Urothelium cell line (cell line): Measurements from ENCODE around the gene ADGRV1.

Experiments
- DNase-seq: peaks from one replicate; pipeline ENCODE4 v3.0.0; 2011; ENCODE audit warnings: low spot score, mixed read lengths
- FAIRE-seq: peaks from 2 replicates; lab custom pipeline; 2011; peaks lifted over from hg19 to GRCh38; lab: Jason Lieb, UNC

The ADGRV1 gene

DNA sequence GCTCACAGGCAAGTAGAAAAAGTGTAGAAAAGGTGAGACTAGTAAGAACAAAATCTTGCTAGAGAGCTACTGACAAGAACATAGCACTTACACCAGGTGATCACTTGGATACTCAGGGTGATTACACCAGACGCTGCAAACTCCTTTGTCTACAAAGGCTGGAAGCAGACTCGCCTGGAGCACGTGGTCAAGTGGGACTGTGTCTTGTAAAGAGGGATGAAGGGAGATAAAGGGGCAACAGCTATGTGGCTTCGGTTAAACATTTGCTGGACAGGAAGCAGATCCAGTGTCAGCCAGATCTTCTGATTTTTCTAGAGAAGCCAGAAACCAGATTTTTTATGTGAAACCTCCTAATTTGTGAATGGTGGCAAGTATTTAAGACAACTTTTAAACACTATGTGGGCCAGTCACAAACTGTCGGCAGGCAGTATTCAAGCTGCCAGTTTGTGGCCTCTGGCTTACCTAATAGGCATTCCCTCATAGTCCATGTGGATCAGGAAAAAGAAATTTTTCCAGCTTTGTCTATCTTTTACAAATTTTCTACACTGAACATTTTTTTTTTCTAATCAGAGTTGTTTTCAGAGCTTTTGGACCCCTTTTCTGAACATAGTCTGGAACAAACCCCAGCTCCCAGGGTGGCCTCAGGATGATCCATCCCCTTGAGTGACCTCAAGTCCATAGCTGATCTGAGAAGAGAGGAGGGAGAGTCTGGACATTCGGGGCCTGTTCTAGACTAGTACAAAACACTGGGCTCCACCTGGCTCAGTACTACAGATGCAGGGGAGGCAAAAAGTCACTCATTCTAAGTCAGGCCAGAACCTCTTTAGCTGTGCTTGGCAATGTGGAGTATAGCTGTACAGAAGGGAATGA lies 561.6 kb downstream of the ADGRV1 start:
- no peak for FAIRE-seq
- no peak for DNase-seq

DNA sequence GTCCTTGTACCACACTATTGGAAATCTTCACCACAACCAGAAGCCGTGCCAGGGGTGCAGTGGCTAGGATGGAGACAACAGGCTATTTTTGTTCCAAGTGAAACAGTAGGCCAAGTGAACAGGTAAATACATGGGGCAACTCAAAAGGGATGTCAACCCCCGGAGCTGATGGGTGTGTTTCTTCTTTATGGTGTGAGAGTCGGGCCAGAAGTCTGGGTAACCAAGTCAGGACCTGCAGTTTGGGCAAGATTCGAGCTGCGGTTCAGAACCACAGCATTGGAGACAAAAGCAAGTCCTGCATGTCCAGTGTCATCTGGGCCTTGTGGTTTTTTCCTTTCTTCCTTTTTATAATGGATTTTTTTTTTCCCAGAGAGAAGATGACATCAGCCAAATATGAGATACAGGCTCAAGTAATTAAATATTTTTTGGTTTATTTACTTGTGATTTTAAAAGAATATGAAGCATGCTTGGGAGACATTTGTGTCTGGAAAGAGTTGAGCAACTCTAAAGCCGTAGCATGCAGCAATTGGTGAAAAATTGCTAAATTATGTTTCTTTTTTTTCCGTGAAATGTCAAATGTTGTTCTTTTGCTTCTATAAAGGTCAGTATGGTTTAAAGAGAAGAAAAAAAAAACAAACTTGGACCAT lies 562.9 kb downstream of the ADGRV1 start:
- DNase-seq (no peak), FAIRE-seq (no peak)

DNA sequence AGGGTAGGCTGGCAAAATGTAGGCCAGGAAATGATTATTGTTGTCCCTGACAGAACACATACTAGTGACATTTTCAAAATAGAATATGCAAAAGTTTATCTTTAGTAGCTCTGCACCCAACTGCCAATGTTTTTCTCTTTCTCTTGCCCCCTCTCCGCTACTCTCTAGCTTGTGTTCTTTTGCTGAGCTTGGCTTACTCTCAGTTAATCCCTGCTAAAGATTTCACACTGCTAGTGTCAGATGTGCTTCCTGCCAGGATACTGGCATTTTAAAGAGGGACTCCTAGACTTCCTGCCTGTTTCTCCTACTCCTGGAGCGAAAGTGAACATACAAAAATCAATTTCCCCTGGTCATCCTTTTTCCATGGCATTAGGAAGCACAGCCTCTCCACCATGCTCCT lies 564.1 kb downstream of the ADGRV1 start:
- FAIRE-seq (no peak), DNase-seq (no peak)

DNA sequence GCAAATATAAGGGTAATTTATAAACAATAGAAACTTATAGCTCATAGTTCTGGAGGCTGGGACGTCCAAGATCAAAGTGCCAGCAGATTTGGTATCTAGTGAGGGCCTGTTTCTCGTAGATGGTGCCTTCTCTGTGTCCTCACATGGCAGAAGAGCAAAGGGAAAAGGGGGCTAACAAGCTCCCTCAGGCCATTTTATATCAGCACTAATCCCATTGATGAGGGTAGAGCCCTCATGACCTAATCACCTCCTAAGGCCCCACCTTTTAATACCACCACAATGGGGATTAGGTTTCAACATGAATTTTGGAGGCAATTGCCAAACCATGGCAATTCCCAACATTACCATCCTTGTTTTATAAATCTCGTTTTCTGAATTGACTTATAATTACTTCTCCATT lies 564.7 kb downstream of the ADGRV1 start:
- DNase-seq (no peak), FAIRE-seq (no peak)

DNA sequence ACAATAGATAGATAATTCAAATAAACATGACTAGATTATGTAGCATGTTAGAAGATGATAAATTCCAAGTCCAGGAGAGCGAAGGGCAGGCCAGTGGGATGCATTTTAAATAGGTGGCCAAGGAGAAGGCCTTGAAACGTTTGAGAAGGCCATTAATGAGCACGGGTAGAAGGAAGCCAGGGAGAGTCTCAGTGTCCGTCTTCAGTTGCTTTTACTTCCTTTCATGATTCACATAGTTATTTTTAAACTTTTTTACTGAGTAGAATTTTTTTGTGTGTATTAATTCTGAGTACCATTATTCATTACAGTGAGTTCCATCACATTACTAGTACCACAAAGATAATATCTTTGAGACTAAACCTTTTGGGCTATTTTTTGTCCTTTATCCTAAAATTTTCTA lies 565.3 kb downstream of the ADGRV1 start:
- DNase-seq (no peak), FAIRE-seq (no peak)

DNA sequence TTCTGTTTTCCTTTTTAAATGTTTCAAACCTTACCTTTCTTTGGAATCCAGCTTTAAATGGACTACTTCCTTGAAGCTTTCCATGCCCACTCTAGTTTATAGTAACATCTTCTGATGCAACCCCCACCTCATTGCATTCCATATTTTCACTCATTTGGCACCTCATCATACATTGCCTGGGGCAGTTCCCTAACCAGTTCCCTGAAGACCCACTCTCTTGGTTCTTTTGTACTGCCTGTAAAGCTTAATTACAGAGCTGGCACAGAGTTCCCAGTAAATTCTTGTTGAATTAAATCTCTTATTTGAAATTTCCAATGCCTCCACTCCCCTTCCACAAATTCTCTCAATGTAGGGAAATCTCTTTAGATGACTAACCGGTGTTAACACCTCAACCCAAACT lies 567.3 kb downstream of the ADGRV1 start:
- DNase-seq (no peak), FAIRE-seq (no peak)

DNA sequence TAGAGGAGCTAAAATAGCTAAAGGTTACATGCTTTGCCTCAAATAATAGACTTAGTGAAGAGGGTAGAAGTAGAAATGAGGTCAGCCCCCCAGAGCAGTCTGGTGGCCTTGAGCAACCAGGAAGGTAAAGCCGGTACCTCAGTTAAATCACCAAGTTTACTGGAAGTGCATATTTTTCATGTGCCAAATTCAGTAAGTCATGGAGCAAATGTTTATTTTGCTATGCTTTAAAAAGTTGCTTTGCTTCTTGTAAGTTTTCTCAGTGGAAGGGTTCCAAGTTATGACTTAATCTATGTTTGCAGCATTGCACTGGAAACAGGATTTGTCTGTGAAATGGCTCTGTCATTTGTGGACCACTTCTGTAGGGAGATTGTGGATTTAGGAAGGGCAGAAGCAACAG lies 567.9 kb downstream of the ADGRV1 start:
- FAIRE-seq, result no peak
- DNase-seq, result no peak

DNA sequence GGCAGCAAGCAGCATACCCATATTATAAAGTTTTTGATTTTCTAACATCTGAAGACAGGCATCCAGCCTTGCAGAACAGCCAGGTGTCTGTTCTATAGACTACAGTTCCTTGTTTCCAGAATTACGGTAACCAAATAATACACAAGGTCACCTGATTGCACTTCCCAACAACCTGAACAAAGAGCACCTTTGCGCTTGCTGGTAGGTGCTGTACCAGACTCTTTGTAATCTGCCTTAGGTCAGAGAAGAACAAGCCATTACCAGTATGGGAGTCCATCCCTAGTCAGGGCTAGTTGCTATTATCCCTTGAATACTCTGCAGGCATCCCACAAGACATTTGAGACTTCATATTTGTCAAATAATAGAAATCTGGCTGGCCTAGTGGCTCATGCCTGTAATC lies 568.3 kb downstream of the ADGRV1 start:
- no peak for FAIRE-seq

DNA sequence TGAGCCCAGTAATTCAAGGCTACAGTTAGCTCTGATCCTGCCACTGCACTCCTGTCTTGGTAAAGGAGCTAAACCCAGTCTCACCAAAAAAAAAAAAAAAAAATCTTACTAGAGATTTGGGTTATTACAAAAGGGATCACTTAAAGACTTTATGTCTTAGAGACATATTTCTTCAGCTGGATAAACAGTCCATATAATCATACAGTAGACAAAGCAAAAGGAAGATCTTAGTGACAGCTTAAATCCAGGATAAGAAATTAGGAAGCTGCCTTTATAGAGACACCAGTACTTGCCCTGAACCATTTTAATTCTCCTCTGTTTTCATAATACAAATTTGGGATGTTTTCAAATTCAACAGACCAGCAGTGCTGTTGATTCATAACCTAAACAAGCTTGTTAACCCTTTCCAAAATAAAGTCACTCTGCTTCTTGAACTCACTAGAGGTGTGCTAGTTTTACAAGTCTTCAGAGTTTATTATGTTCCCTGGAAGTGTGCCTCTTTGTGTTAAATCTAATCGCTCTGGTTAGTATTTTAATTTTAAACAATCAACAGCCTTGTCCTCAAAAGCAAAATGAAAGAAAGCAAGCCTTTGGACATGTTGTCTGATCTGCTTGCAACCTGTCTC lies 569.0 kb downstream of the ADGRV1 start:
- no peak for DNase-seq

More for the DNA sequence above, 568.3 kb downstream of the ADGRV1 start:
- no peak for DNase-seq

DNA sequence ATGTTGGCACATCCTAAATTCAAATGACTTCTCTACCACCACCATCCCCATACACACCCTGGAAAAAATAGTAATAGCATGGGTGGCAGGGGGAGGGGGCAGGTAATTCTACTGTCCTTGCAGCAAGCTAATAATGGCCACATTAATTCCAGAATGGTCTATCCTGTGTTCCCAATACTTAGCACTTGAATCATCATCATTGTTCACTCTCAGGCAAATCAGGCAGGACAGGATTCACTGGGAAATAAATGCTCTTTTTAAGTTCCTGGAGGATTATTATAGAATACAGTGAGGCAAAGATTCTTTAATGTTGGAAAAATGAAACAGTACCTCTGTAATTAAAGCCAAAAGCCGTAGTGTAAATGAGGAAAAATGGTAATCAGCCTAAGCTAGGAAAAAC lies 570.0 kb downstream of the ADGRV1 start:
- no peak for DNase-seq
- no peak for FAIRE-seq

More for the DNA sequence above, 569.0 kb downstream of the ADGRV1 start:
- no peak for FAIRE-seq

DNA sequence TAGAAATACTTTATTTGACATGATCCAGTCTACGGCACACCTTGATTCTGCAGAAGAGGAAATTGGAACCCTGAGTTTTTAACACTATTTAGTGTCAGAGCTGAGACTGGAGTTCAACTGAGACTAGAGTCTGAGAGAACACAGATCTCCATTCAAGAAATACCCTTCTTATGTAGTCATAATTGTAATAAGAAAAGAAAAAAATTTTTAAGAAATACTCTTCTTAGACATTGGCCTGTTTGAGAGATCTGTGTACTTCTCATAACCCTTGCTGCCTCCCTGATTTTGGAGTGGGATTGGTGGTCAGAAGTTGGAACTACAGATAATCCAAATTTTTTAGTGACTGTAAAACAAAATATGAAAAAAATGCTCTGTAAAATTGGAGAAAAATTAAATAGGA lies 571.2 kb downstream of the ADGRV1 start:
- DNase-seq (no peak), FAIRE-seq (no peak)

DNA sequence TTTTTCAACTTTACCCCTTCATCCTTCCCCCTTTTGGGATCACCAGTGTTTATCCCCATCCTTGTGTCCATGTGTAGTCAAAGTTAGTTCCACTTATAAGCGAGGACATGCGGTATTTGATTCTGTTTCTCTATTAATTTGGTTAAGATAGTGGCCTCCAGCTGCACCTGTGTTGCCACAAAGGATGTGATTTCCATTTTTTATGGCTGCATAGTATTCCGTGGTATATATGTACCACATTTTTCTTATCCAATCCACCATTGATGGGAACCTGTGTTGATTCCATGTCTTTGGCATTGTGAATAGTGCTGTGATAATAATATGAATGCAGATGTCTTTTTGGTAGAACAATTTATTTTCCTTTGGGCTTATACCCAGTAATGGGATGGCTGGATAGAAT lies 572.2 kb downstream of the ADGRV1 start:
- no peak for DNase-seq
- FAIRE-seq, result no peak

DNA sequence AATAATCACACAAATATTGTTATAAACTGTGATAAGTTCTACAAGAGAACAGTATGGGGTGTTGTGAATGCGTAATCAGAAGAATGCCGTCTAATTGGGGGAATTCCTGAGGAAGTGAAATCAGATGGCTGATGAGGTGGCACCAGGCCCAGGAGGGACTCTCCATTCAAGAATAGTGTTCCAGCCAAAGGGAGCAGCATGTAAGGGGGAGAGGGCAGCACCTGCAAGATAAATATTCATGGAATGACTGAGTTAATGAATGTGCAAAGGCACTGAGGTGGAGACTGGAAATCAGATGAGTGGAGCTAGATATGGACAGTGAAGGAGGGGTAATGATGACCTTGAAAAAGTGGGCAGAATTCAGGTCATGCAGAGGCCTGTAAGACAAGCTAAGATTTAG lies 574.0 kb downstream of the ADGRV1 start:
- FAIRE-seq, result no peak
- DNase-seq, result no peak

DNA sequence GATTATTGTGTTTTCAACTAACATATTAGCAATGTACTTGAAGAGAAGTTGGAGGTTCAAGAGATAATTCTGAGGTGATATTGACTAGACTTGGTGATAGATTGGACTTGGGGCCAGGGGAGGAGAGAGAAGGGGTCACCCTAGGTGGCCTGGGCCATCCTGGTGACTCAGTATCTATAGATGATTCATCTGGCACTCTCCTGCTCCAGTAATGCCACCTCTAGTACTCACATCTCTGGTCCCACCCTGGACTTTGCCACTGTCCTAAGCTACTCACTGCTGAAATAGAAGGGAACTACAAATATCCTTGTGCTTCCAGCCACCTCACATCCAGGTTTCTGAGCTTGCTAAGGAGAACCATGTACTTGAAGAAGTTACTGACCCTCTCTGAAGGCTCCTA lies 574.6 kb downstream of the ADGRV1 start:
- no peak for DNase-seq
- no peak for FAIRE-seq

DNA sequence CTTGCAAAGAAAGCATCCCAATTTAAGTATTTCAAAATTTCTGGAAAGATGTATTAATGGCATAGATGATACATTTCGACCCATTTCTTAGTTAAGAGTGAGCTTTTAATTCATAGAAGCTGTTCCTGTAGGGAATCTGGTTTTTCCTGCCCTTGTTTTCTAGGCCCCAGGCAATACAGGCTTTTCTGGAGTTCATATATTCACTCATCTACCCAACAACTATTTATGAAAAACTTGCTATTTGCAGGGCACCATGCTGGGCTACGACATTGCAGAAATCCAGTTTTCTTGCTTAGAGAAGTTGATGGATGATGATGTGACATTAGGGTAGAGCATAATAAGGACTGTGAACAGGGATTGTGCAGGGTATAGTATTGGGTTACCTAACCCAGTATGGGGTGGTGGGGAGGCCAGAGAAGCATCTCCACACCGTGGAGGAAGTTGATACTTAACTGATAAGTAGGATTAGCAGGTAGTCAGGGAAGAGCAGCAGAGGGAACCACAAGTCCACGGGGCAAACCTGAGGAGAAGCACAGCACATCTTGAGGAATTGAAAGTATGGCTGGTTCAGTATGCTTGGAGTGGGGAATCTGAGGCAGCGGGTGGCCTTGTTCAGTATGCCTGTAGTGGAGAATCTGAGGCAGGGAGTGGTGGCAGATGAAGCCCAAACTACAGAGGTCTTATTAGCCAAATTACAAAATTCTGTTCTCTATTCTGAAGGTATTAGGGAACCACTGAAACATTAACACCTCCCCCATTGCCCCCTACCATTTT lies 577.1 kb downstream of the ADGRV1 start:
- peak; percentile 16 for DNase-seq
- no peak for FAIRE-seq

DNA sequence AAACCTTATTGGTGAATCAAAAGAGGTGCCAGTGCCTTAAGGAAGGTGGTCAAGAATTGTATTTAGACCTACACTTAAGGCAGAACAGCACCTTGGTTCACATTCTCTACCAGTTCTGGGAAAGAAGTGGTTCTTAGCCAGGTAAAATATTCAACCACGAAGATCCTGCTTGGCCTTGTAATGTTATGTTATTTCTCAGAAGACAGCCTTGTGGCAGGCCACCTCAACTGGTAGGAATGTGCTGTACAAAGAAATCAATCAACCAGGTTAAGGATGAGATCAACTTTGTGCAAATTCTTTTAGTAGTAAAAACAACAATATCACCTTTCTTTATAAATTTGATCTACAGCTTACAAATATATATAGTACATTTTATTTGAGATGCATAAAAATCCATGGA lies 577.7 kb downstream of the ADGRV1 start:
- FAIRE-seq, result no peak

DNA sequence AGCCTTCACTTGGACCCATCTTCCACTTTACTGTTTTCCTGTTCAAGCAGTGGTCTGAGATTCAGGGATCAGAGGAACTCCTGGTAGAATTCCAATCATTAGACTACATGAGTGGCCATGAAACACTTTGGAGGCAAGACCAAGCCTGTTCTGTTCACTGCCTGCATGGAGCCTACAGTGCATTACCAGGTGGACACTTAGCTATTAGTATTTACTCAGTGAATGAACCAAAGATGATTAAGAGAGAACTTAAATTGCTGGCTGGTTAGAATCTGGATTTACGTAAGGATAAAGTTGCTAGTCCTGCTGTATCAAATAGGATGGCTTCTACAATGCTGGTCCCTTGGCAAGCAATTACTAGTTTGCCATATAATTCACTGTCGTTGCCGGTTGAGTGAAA lies 579.0 kb downstream of the ADGRV1 start:
- FAIRE-seq (no peak), DNase-seq (no peak)

More for the DNA sequence above, 577.7 kb downstream of the ADGRV1 start:
- peak; percentile 62 for DNase-seq

DNA sequence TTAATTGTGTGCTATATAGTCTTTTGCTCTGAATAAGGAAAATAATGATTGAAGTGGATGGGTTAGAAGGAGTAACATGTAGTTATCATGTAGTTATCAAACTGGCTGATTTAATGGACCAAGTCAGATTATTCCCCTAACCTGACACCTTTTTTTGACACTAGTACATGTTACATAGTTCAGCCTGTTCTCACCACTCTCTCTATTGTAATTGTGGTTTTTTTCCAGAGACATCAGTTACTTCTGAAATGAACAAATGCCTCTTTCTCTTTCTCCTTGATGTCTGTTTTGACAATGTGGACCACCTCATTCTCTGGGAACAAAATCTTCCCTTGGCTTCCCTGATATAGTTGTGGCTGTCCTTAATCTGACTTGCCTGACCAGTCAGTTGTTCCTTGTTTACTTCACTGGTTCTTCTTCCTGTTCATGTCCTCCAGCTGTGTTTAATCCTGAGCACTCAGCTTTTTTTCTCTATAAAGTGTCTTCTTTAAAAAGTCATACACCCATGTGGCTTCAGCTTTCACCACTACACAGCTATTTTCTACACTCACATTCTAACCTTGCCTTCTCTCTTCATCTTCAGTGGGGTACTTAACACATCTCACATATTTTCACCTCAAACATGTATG lies 581.1 kb downstream of the ADGRV1 start:
- FAIRE-seq (no peak), DNase-seq (no peak)

DNA sequence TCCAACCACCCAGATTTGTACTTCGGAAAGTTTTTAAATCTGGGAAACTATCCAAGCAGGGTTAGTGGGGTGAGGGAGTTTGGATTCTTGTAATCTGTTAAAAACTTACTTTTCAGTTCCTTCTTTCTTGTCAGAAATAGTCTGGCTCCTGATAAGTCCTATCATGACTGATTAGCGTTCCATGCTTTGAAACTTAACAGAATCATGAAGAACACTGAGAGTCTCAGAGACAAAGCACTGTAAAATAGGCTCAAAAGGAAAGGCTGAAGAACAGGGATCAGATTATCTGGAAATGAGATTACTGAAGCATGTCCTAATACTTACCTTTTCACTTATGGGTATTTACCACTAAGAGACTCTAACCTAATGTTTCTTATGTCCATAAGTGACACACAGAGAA lies 582.1 kb downstream of the ADGRV1 start:
- FAIRE-seq (no peak), DNase-seq (no peak)

DNA sequence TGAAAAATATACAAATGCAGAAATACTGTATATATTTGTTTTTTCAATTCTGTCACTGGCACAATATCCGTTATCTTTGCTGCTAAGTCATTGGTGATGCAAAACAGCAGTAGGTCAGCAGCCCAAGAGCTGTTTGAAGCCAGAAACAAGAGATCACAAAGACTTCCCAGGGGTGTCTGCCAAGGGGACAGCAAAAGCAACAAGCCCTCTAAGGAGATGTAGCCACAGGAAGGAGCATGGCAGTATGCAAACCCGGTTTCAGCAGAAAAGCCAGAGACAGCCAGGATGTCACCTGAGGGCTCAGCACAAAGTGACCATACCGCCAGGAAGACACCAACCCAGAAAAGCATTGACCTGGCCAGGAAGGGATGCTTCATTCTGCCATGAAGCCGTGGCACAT lies 583.0 kb downstream of the ADGRV1 start:
- FAIRE-seq, result no peak

DNA sequence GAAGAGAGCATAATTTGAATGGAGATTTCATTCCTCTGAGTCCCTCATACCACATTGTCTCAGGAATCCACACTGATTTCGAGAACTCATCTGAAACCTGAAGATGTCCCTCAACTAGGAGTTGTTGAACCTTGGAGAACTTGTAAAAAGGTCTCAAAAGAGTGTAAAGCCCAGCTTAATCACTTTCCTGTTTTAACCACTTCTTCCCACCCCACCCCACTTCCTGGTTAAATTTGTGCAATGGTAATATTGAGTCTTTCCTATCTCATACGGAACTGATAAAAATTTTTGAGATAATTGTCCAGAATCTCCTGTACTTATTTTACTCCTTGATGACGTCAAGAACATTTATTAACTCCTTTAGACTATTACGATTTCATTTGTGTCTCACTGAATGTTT lies 583.8 kb downstream of the ADGRV1 start:
- no peak for DNase-seq
- FAIRE-seq, result no peak

More for the DNA sequence above, 583.0 kb downstream of the ADGRV1 start:
- DNase-seq, result no peak
